Esophagus muscularis mucosa (tissue), 3 donors: ENCODE data around the gene PHLPP1.

Experiments
- EP300 ChIP-seq: sonication (generic); formaldehyde crosslinking; IDR thresholded peaks from one replicate; pipeline ENCODE4 v1.6.1; 2017; ENCODE audit warnings: antibody characterized with exemption
- POLR2AphosphoS5 ChIP-seq, 2 donors: sonication (generic); formaldehyde crosslinking; IDR thresholded peaks; one replicate each; pipeline ENCODE4 v1.6.1; 2017; ENCODE audit warnings: antibody characterized with exemption in 2 of 2

DNA sequence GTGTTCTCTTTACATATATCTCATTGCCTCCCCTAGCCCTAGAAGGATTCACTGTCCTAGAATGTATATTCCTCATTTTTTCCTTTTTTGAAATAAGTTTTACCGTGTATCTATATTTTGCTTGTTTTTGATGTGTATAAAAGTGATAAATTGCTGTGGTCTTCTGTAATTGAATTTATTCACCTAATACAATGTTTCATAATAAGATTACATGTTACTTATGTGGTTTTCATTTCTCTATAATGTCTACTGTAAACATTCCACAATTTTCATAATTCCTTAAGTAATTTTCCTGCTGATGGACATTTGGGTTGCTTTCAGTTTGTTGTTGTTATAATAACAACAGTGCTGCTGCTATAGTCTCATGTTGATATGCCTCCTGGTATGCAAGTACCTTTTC lies 118.2 kb downstream of the PHLPP1 start:
- TF ChIP-seq POLR2AphosphoS5 (IDR thresholded peaks at IDR 0.05) (no peak), EP300 (no peak)
